ENCODE measurements around the gene CDR2.

CDR2 gene

GRCh38 chr16:22360963-22361659 lies 13.3 kb downstream of the CDR2 start:
- no peak overlapping the region for H3K4ac ChIP-seq (ENCODE audit: low read depth, low read length)
- no peak overlapping the region for H2AK5ac ChIP-seq (ENCODE audit: low read length)
- peak overlapping the region; percentile 17 for H3K56ac ChIP-seq (ENCODE audit: low read length)
- no peak overlapping the region for H3K23ac ChIP-seq (ENCODE audit: low read length)
- H3K79me2 ChIP-seq (ENCODE audit: control insufficient read depth, insufficient read depth, low read length) = peaks cover 2% of the 10 kb centered on the region
- H2BK15ac ChIP-seq (replicated peaks; ENCODE audit: low read depth) = no peak overlapping the region
- H2BK120ac ChIP-seq (ENCODE audit: low read depth, low read length) = no peak overlapping the region
- H4K8ac ChIP-seq (ENCODE audit: low read depth, low read length) = no peak overlapping the region
- H3K18ac ChIP-seq (ENCODE audit: low read length) = no peak overlapping the region
- no peak overlapping the region for H2BK5ac ChIP-seq (ENCODE audit: low read length)
- peaks cover 3% of the 10 kb centered on the region for H3K4me1 ChIP-seq (ENCODE audit: control insufficient read depth, low read depth, low read length)
- H4K5ac ChIP-seq (ENCODE audit: low read length) = no peak overlapping the region
- peaks cover 7% of the 10 kb centered on the region for H3K79me1 ChIP-seq (ENCODE audit: low read length)
- H3K27ac ChIP-seq (ENCODE audit: low read depth, low read length) = no peak overlapping the region
- no peak overlapping the region for H3K9ac ChIP-seq (ENCODE audit: low read length)
- H3K4me2 ChIP-seq (ENCODE audit: low read length) = no peak overlapping the region
- WGBS (ENCODE audit: extremely low coverage, insufficient coverage, low lambda C conversion rate) = no CpG with 5 or more reads among the region's 8 CpGs
- H3K27me3 ChIP-seq (ENCODE audit: insufficient read depth, low read length, poor library complexity) = no peaks in the 10 kb centered on the region
- peaks cover 4% of the 10 kb centered on the region for H3K36me3 ChIP-seq (ENCODE audit: control insufficient read depth, insufficient read depth, low read length)
- peak; percentile 33 for DNase-seq
- no peak overlapping the region for H3K4me3 ChIP-seq (ENCODE audit: low read length)

- Histone ChIP-seq H3K56ac (ENCODE audit: low read length) (no peak overlapping the region), H2BK120ac (ENCODE audit: low read depth, low read length) (no peak overlapping the region), H3K4me2 (ENCODE audit: low read length) (no peak overlapping the region), H3K4me1 (ENCODE audit: control insufficient read depth, low read depth, low read length) (peaks cover 3% of the 10 kb centered on the region), H3K18ac (ENCODE audit: low read length) (no peak overlapping the region), H3K9ac (ENCODE audit: low read length) (no peak overlapping the region), H2BK15ac (replicated peaks; ENCODE audit: low read depth) (no peak overlapping the region), H4K5ac (ENCODE audit: low read length) (no peak overlapping the region), H3K79me2 (ENCODE audit: control insufficient read depth, insufficient read depth, low read length) (peaks cover 2% of the 10 kb centered on the region), H3K27me3 (ENCODE audit: insufficient read depth, low read length, poor library complexity) (no peaks in the 10 kb centered on the region), H4K8ac (ENCODE audit: low read depth, low read length) (no peak overlapping the region), H2BK5ac (ENCODE audit: low read length) (no peak overlapping the region), H3K36me3 (ENCODE audit: control insufficient read depth, insufficient read depth, low read length) (peaks cover 3% of the 10 kb centered on the region), H3K4me3 (ENCODE audit: low read length) (no peak overlapping the region), H3K79me1 (ENCODE audit: low read length) (peaks cover 6% of the 10 kb centered on the region), H3K23ac (ENCODE audit: low read length) (no peak overlapping the region), H2AK5ac (ENCODE audit: low read length) (no peak overlapping the region), H3K27ac (ENCODE audit: low read depth, low read length) (no peak overlapping the region), H3K4ac (ENCODE audit: low read depth, low read length) (no peak overlapping the region)
- DNase-seq = no peak
Measured at GRCh38 chr16:22359679-22360078, 14.7 kb downstream of the CDR2 start.

- H3K56ac ChIP-seq (ENCODE audit: low read length) = peak overlapping the region; percentile 25
- no CpG with 5 or more reads among the region's 1 CpG for WGBS (ENCODE audit: extremely low coverage, insufficient coverage, low lambda C conversion rate)
- H3K4ac ChIP-seq (ENCODE audit: low read depth, low read length) = no peak overlapping the region
- H4K5ac ChIP-seq (ENCODE audit: low read length) = no peak overlapping the region
- no peaks in the 10 kb centered on the region for H3K36me3 ChIP-seq (ENCODE audit: control insufficient read depth, insufficient read depth, low read length)
- no peak overlapping the region for H2BK5ac ChIP-seq (ENCODE audit: low read length)
- no peak overlapping the region for H3K4me2 ChIP-seq (ENCODE audit: low read length)
- H3K4me3 ChIP-seq (ENCODE audit: low read length) = no peak overlapping the region
- no peak overlapping the region for H3K9ac ChIP-seq (ENCODE audit: low read length)
- H3K79me1 ChIP-seq (ENCODE audit: low read length) = peaks cover 7% of the 10 kb centered on the region
- H3K18ac ChIP-seq (ENCODE audit: low read length) = no peak overlapping the region
- no peak overlapping the region for H3K27ac ChIP-seq (ENCODE audit: low read depth, low read length)
- DNase-seq = no peak
- H3K79me2 ChIP-seq (ENCODE audit: control insufficient read depth, insufficient read depth, low read length) = peaks cover 2% of the 10 kb centered on the region
- H3K23ac ChIP-seq (ENCODE audit: low read length) = no peak overlapping the region
- H2BK15ac ChIP-seq (replicated peaks; ENCODE audit: low read depth) = no peak overlapping the region
- peaks cover 12% of the 10 kb centered on the region for H3K4me1 ChIP-seq (ENCODE audit: control insufficient read depth, low read depth, low read length)
- H2BK120ac ChIP-seq (ENCODE audit: low read depth, low read length) = no peak overlapping the region
- H2AK5ac ChIP-seq (ENCODE audit: low read length) = no peak overlapping the region
- no peaks in the 10 kb centered on the region for H3K27me3 ChIP-seq (ENCODE audit: insufficient read depth, low read length, poor library complexity)
- no peak overlapping the region for H4K8ac ChIP-seq (ENCODE audit: low read depth, low read length)
Measured at GRCh38 chr16:22358000-22358399, 16.4 kb downstream of the CDR2 start.

- Histone ChIP-seq H3K27ac (ENCODE audit: low read depth, low read length) (no peak overlapping the region), H3K4me2 (ENCODE audit: low read length) (no peak overlapping the region)
Measured at GRCh38 chr16:22357635-22357971, 16.8 kb downstream of the CDR2 start.

GRCh38 chr16:22356930-22357634 lies 17.3 kb downstream of the CDR2 start:
- H3K4me1 ChIP-seq (ENCODE audit: control insufficient read depth, low read depth, low read length) = peaks cover 12% of the 10 kb centered on the region
- no peak overlapping the region for H3K9ac ChIP-seq (ENCODE audit: low read length)
- no peak overlapping the region for H2BK120ac ChIP-seq (ENCODE audit: low read depth, low read length)
- H3K4me2 ChIP-seq (ENCODE audit: low read length) = no peak overlapping the region
- peaks cover 2% of the 10 kb centered on the region for H3K79me2 ChIP-seq (ENCODE audit: control insufficient read depth, insufficient read depth, low read length)
- no peak for DNase-seq
- H2BK15ac ChIP-seq (replicated peaks; ENCODE audit: low read depth) = no peak overlapping the region
- H4K8ac ChIP-seq (ENCODE audit: low read depth, low read length) = no peak overlapping the region
- peaks cover 7% of the 10 kb centered on the region for H3K79me1 ChIP-seq (ENCODE audit: low read length)
- no peak overlapping the region for H2AK5ac ChIP-seq (ENCODE audit: low read length)
- no peaks in the 10 kb centered on the region for H3K36me3 ChIP-seq (ENCODE audit: control insufficient read depth, insufficient read depth, low read length)
- no CpG with 5 or more reads among the region's 7 CpGs for WGBS (ENCODE audit: extremely low coverage, insufficient coverage, low lambda C conversion rate)
- H3K27ac ChIP-seq (ENCODE audit: low read depth, low read length) = no peak overlapping the region
- no peak overlapping the region for H2BK5ac ChIP-seq (ENCODE audit: low read length)
- no peaks in the 10 kb centered on the region for H3K27me3 ChIP-seq (ENCODE audit: insufficient read depth, low read length, poor library complexity)
- no peak overlapping the region for H3K23ac ChIP-seq (ENCODE audit: low read length)
- no peak overlapping the region for H3K18ac ChIP-seq (ENCODE audit: low read length)
- H3K56ac ChIP-seq (ENCODE audit: low read length) = no peak overlapping the region
- no peak overlapping the region for H4K5ac ChIP-seq (ENCODE audit: low read length)
- H3K4ac ChIP-seq (ENCODE audit: low read depth, low read length) = no peak overlapping the region
- no peak overlapping the region for H3K4me3 ChIP-seq (ENCODE audit: low read length)

More at GRCh38 chr16:22357635-22357971, 16.8 kb downstream of the CDR2 start:
- Histone ChIP-seq H3K4ac (ENCODE audit: low read depth, low read length) (no peak overlapping the region), H3K36me3 (ENCODE audit: control insufficient read depth, insufficient read depth, low read length) (no peaks in the 10 kb centered on the region), H4K8ac (ENCODE audit: low read depth, low read length) (no peak overlapping the region), H2BK120ac (ENCODE audit: low read depth, low read length) (no peak overlapping the region), H2BK5ac (ENCODE audit: low read length) (no peak overlapping the region), H4K5ac (ENCODE audit: low read length) (no peak overlapping the region), H3K23ac (ENCODE audit: low read length) (no peak overlapping the region), H3K27me3 (ENCODE audit: insufficient read depth, low read length, poor library complexity) (no peaks in the 10 kb centered on the region), H3K56ac (ENCODE audit: low read length) (no peak overlapping the region), H3K79me1 (ENCODE audit: low read length) (peaks cover 7% of the 10 kb centered on the region), H3K9ac (ENCODE audit: low read length) (no peak overlapping the region), H3K4me1 (ENCODE audit: control insufficient read depth, low read depth, low read length) (peaks cover 12% of the 10 kb centered on the region), H2BK15ac (replicated peaks; ENCODE audit: low read depth) (no peak overlapping the region), H3K79me2 (ENCODE audit: control insufficient read depth, insufficient read depth, low read length) (peaks cover 2% of the 10 kb centered on the region), H3K18ac (ENCODE audit: low read length) (no peak overlapping the region), H3K4me3 (ENCODE audit: low read length) (no peak overlapping the region), H2AK5ac (ENCODE audit: low read length) (no peak overlapping the region)
- no CpG with 5 or more reads among the region's 1 CpG for WGBS (ENCODE audit: extremely low coverage, insufficient coverage, low lambda C conversion rate)
- no peak for DNase-seq

- Histone ChIP-seq H3K27me3 (ENCODE audit: insufficient read depth, low read length, poor library complexity) (no peaks in the 10 kb centered on the region), H3K9ac (ENCODE audit: low read length) (no peak overlapping the region), H3K23ac (ENCODE audit: low read length) (no peak overlapping the region), H3K56ac (ENCODE audit: low read length) (no peak overlapping the region), H3K4ac (ENCODE audit: low read depth, low read length) (no peak overlapping the region), H4K8ac (ENCODE audit: low read depth, low read length) (peak overlapping the region; percentile 5), H3K18ac (ENCODE audit: low read length) (no peak overlapping the region), H3K4me2 (ENCODE audit: low read length) (no peak overlapping the region), H2BK15ac (replicated peaks; ENCODE audit: low read depth) (no peak overlapping the region), H2AK5ac (ENCODE audit: low read length) (no peak overlapping the region), H3K79me2 (ENCODE audit: control insufficient read depth, insufficient read depth, low read length) (peaks cover 4% of the 10 kb centered on the region), H2BK120ac (ENCODE audit: low read depth, low read length) (no peak overlapping the region), H2BK5ac (ENCODE audit: low read length) (no peak overlapping the region), H4K5ac (ENCODE audit: low read length) (no peak overlapping the region), H3K36me3 (ENCODE audit: control insufficient read depth, insufficient read depth, low read length) (peaks cover 2% of the 10 kb centered on the region), H3K79me1 (ENCODE audit: low read length) (peaks cover 10% of the 10 kb centered on the region), H3K4me3 (ENCODE audit: low read length) (no peak overlapping the region), H3K4me1 (ENCODE audit: control insufficient read depth, low read depth, low read length) (peaks cover 12% of the 10 kb centered on the region), H3K27ac (ENCODE audit: low read depth, low read length) (no peak overlapping the region)
- no peak for DNase-seq
Measured at GRCh38 chr16:22355487-22355908, 18.9 kb downstream of the CDR2 start.
